H9 (cell line): ENCODE results near the gene CPT1C. TPM values are rescaled to one million over a fixed set of nuclear protein-coding genes. Genes with fewer than 3 reads are reported as not detected.

Source experiments
- DNase-seq: peaks from one replicate; pipeline ENCODE4 v3.0.0-alpha.2; 2017
- H2AFZ ChIP-seq: one replicate; pipeline ENCODE4 v1.6.1; 2013; ENCODE audit warnings: mild to moderate bottlenecking, low read length, control low read depth, moderate library complexity
- H2AK5ac ChIP-seq: 2 replicates; pipeline ENCODE4 v1.6.1; 2013; ENCODE audit warnings: low read length, control low read depth, mixed read lengths; ENCODE audit not compliant: insufficient read length
- H2BK120ac ChIP-seq: one replicate; pipeline ENCODE4 v1.6.1; 2013; ENCODE audit warnings: low read depth, mild to moderate bottlenecking, low read length, control low read depth, inconsistent platforms; ENCODE audit not compliant: poor library complexity, severe bottlenecking
- H2BK12ac ChIP-seq: 2 replicates; pipeline ENCODE4 v1.6.1; 2013; ENCODE audit warnings: low read length, control low read depth, mixed read lengths, low read depth; ENCODE audit not compliant: insufficient read length
- H2BK15ac ChIP-seq: 2 replicates; pipeline ENCODE4 v1.6.1; 2013; ENCODE audit warnings: low read depth, low read length, control low read depth
- H2BK20ac ChIP-seq: one replicate; pipeline ENCODE4 v1.6.1; 2013; ENCODE audit warnings: low read depth, mild to moderate bottlenecking, low read length, control low read depth, inconsistent platforms; ENCODE audit not compliant: poor library complexity, severe bottlenecking
- H2BK5ac ChIP-seq: 2 replicates; pipeline ENCODE4 v1.6.1; 2013; ENCODE audit warnings: low read length, control low read depth, mixed read lengths; ENCODE audit not compliant: insufficient read length
- H3K14ac ChIP-seq: 2 replicates; pipeline ENCODE4 v1.6.1; 2013; ENCODE audit warnings: low read length, control low read depth; ENCODE audit not compliant: insufficient read depth
- H3K18ac ChIP-seq: 2 replicates; pipeline ENCODE4 v1.6.1; 2013; ENCODE audit warnings: low read depth, mild to moderate bottlenecking, mixed read lengths, low read length, control low read depth; ENCODE audit not compliant: insufficient read length
- H3K23ac ChIP-seq: 2 replicates; pipeline ENCODE4 v1.6.1; 2013; ENCODE audit warnings: low read length, control low read depth, mixed read lengths, low read depth; ENCODE audit not compliant: insufficient read length
- H3K23me2 ChIP-seq: 2 replicates; pipeline ENCODE4 v1.6.1; 2013; ENCODE audit warnings: low read depth, mild to moderate bottlenecking, mixed read lengths, low read length, control low read depth; ENCODE audit not compliant: insufficient read length, poor library complexity, severe bottlenecking
- H3K27ac ChIP-seq: 2 replicates; pipeline ENCODE4 v1.5.1; 2013; ENCODE audit warnings: low read length, control low read depth, mixed read lengths, low read depth; ENCODE audit not compliant: insufficient read length
- H3K27me3 ChIP-seq: 2 replicates; pipeline ENCODE4 v1.6.1; 2013; ENCODE audit warnings: low read length, control low read depth, inconsistent platforms; ENCODE audit not compliant: insufficient read depth
- H3K4ac ChIP-seq: 2 replicates; pipeline ENCODE4 v1.6.1; 2013; ENCODE audit warnings: low read depth, mild to moderate bottlenecking, control low read depth, inconsistent platforms, low read length, moderate library complexity
- H3K4me1 ChIP-seq: 2 replicates; pipeline ENCODE4 v1.6.1; 2013; ENCODE audit warnings: low read length, control low read depth, inconsistent platforms; ENCODE audit not compliant: insufficient read depth
- H3K4me2 ChIP-seq: 2 replicates; pipeline ENCODE4 v1.6.1; 2013; ENCODE audit warnings: low read length, control low read depth, mixed read lengths; ENCODE audit not compliant: insufficient read length, insufficient read depth
- H3K56ac ChIP-seq: 2 replicates; pipeline ENCODE4 v1.6.1; 2013; ENCODE audit warnings: low read depth, mild to moderate bottlenecking, mixed read lengths, low read length, control low read depth; ENCODE audit not compliant: insufficient read length
- H3K79me1 ChIP-seq: 2 replicates; pipeline ENCODE4 v1.6.1; 2013; ENCODE audit warnings: low read depth, mild to moderate bottlenecking, moderate library complexity, low read length, control low read depth, inconsistent platforms; ENCODE audit not compliant: insufficient read depth, poor library complexity, severe bottlenecking
- H3K79me2 ChIP-seq: 2 replicates; pipeline ENCODE4 v1.6.1; 2013; ENCODE audit warnings: low read length, control low read depth, inconsistent platforms; ENCODE audit not compliant: insufficient read depth
- H3K9ac ChIP-seq: 2 replicates; pipeline ENCODE4 v1.6.1; 2013; ENCODE audit warnings: low read length, control low read depth, mixed read lengths; ENCODE audit not compliant: insufficient read length; ENCODE audit errors: extremely low read depth
- H3K9me3 ChIP-seq: one replicate; pipeline ENCODE4 v1.6.1; 2013; ENCODE audit warnings: low read depth, low read length, inconsistent platforms; ENCODE audit not compliant: control insufficient read depth
- H3T11ph ChIP-seq: one replicate; pipeline ENCODE4 v1.6.1; 2013; ENCODE audit warnings: mild to moderate bottlenecking, low read length, control low read depth, inconsistent platforms
- H4K20me1 ChIP-seq: one replicate; pipeline ENCODE4 v1.6.1; 2013; ENCODE audit not compliant: control insufficient read depth, insufficient read length, insufficient read depth
- H4K5ac ChIP-seq: 2 replicates; pipeline ENCODE4 v1.6.1; 2013; ENCODE audit warnings: low read depth, mild to moderate bottlenecking, mixed read lengths, low read length, control low read depth; ENCODE audit not compliant: insufficient read length
- H4K8ac ChIP-seq: replicated peaks from 2 replicates; pipeline ENCODE4 v1.6.1; 2013; ENCODE audit warnings: low read length, control low read depth, mixed read lengths, low read depth; ENCODE audit not compliant: insufficient read length
- H4K91ac ChIP-seq: 2 replicates; pipeline ENCODE4 v1.6.1; 2013; ENCODE audit warnings: low read depth, mild to moderate bottlenecking, moderate library complexity, mixed read lengths, low read length, control low read depth; ENCODE audit not compliant: insufficient read length
- H3K27ac Mint-ChIP-seq, 3 experiments: 2 replicates in 2 of 3; 3 replicates in 1 of 3; pipeline ENCODE4 v1.8.0; 2020 to 2021; ENCODE audit warnings: mixed read lengths in 3 of 3, mild to moderate bottlenecking in 1 of 3, moderate library complexity in 1 of 3
- H3K27me3 Mint-ChIP-seq: 2 replicates; pipeline ENCODE4 v1.8.0; 2021; ENCODE audit warnings: low read depth, mild to moderate bottlenecking, moderate library complexity, mixed read lengths
- H3K36me3 Mint-ChIP-seq, 3 experiments: 2 replicates in 2 of 3; 3 replicates in 1 of 3; pipeline ENCODE4 v1.8.0; 2020 to 2021; ENCODE audit warnings: low read depth in 3 of 3, mixed read lengths in 3 of 3; ENCODE audit not compliant: insufficient read depth in 1 of 3
- H3K4me1 Mint-ChIP-seq, 2 experiments: 2 replicates each; pipeline ENCODE4 v1.8.0; 2020; ENCODE audit warnings: mixed read lengths in 2 of 2
- H3K4me3 Mint-ChIP-seq, 2 experiments: 2 replicates in 1 of 2; 3 replicates in 1 of 2; pipeline ENCODE4 v1.8.0; 2020 to 2021; ENCODE audit warnings: mild to moderate bottlenecking in 2 of 2, mixed read lengths in 2 of 2, moderate library complexity in 1 of 2
- H3K9me3 Mint-ChIP-seq, 2 experiments: 2 replicates in 1 of 2; 3 replicates in 1 of 2; pipeline ENCODE4 v1.8.0; 2020; ENCODE audit warnings: mild to moderate bottlenecking in 2 of 2, mixed read lengths in 2 of 2, moderate library complexity in 1 of 2
- CTCF ChIP-seq: fragments of 200-600 bp; sonication (generic); conservative IDR thresholded peaks from 3 replicates; pipeline ENCODE4 v1.8.0; 2021; ENCODE audit warnings: antibody characterized with exemption, mild to moderate bottlenecking
- WGBS: extraction: QIAGEN DNeasy Blood & Tissue Kit; methylation state at CpG from one replicate; pipeline ENCODE4 v1.1.7; 2013; ENCODE audit warnings: missing lambda C conversion rate, low lambda C conversion rate, mixed read lengths; ENCODE audit not compliant: insufficient read length; ENCODE audit errors: extremely low coverage; 5-methylcytosine and 5-hydroxymethylcytosine counted together
- total RNA-seq: library from RNA; stranded (reverse); gene quantifications from 2 replicates; pipeline ENCODE4 v1.2.1, GENCODE V29; 2021

The CPT1C gene
- total RNA-seq, 1 experiment from 2014 or later, result 74.6 TPM

DNA sequence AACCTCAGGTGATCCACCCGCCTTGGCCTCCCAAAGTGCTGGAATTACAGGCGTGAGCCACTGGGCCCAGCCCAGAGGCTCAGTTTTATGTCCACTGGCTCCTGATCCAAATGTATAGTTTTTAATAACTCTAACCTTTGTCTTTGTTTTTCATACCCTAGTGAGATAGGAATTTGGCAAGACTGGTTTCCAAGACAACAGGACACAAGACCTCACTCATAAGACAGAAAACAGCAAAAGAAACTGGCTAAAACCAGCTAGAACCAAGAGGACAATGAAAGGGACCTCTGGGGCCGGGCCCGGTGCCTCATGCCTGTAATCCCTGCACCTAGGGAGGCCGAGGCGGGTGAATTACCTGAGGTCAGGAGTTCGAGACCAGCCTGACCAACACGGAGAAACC, 27.6 kb downstream of the CPT1C start:
- Histone ChIP-seq H4K20me1 (no peaks in the 10 kb centered on the region), H3K9ac (no peak overlapping the region), H3K18ac (no peak overlapping the region), H2BK20ac (no peak overlapping the region), H2AFZ (no peak overlapping the region), H2BK12ac (no peak overlapping the region), H3K27ac (no peak overlapping the region), H4K5ac (no peak overlapping the region), H2BK15ac (no peak overlapping the region), H3K23me2 (no peaks in the 10 kb centered on the region), H3K79me2 (no peaks in the 10 kb centered on the region), H3K14ac (no peak overlapping the region), H4K91ac (no peak overlapping the region), H2BK120ac (no peak overlapping the region), H3K4ac (no peak overlapping the region), H3K4me2 (no peak overlapping the region), H3K56ac (no peak overlapping the region), H2BK5ac (no peak overlapping the region), H3K79me1 (no peaks in the 10 kb centered on the region), H2AK5ac (no peak overlapping the region), H3K23ac (no peak overlapping the region), H3K9me3 (no peaks in the 10 kb centered on the region), H3K27me3 (no peaks in the 10 kb centered on the region), H3T11ph (no peak overlapping the region), H3K4me1 (no peaks in the 10 kb centered on the region), H4K8ac (no peak overlapping the region)
- TF ChIP-seq CTCF, result no peak
- peaks cover 3% of the 10 kb centered on the region in 2 experiments; a peak in 2 of 5 replicates for H3K9me3 Mint-ChIP-seq
- peaks cover 2% of the 10 kb centered on the region; the same call in 1 of the 2 replicates for H3K27me3 Mint-ChIP-seq
- no CpG with 5 or more reads among the region's 8 CpGs for WGBS
- peaks cover 6 to 9% of the 10 kb centered on the region in 2 experiments for H3K4me1 Mint-ChIP-seq
- peaks cover 6 to 12% (median 8%) of the 10 kb centered on the region in 3 experiments; a peak in 6 of 7 replicates for H3K36me3 Mint-ChIP-seq
- no peak for DNase-seq
- H3K4me3 Mint-ChIP-seq, result no peak overlapping the region; a peak in 2 of 5 replicates
- H3K27ac Mint-ChIP-seq, result no peak overlapping the region
